IMR-90 (cell line): ENCODE results near the gene GSTK1.

Experiments
- CTCF ChIP-seq: conservative IDR thresholded peaks from 2 replicates; pipeline ENCODE4 v1.5.1; 2012; ENCODE audit warnings: mild to moderate bottlenecking, low read depth, low read length, improper control_type of control experiment
- ELK1 ChIP-seq: fragments of 150-350 bp; IDR thresholded peaks from 2 replicates; pipeline ENCODE4 v1.6.1; 2016; ENCODE audit warnings: low read depth, mild to moderate bottlenecking, low read length, moderate library complexity, borderline replicate concordance
- MAFK ChIP-seq: IDR thresholded peaks from 2 replicates; pipeline ENCODE4 v1.6.1; 2012; ENCODE audit warnings: low read depth, low read length, improper control_type of control experiment
- MXI1 ChIP-seq: IDR thresholded peaks from 2 replicates; pipeline ENCODE4 v1.6.1; 2012; ENCODE audit warnings: low read depth, mild to moderate bottlenecking, low read length, moderate library complexity, borderline replicate concordance
- POLR2A ChIP-seq: IDR thresholded peaks from 2 replicates; pipeline ENCODE4 v1.6.1; 2012; ENCODE audit warnings: mild to moderate bottlenecking, low read depth, low read length
- RCOR1 ChIP-seq: IDR thresholded peaks from 2 replicates; pipeline ENCODE4 v1.6.1; 2012; ENCODE audit warnings: mild to moderate bottlenecking, low read length, improper control_type of control experiment; ENCODE audit not compliant: insufficient replicate concordance

- no peak for TF ChIP-seq CTCF
- TF ChIP-seq RCOR1 = no peak
- no peak for TF ChIP-seq ELK1
- no peak for TF ChIP-seq POLR2A
- no peak for TF ChIP-seq MAFK
- no peak for TF ChIP-seq MXI1
Observed at GRCh38 chr7:143303733-143304132, 40.5 kb downstream of the GSTK1 start.
